H9 (cell line): ENCODE data around the gene SP140. TPM values are rescaled to one million over a fixed set of nuclear protein-coding genes. Genes with fewer than 3 reads are reported as not detected.

Experiments used
- DNase-seq: peaks from one replicate; pipeline ENCODE4 v3.0.0-alpha.2; 2017
- H2AFZ ChIP-seq: one replicate; pipeline ENCODE4 v1.6.1; 2013; ENCODE audit warnings: mild to moderate bottlenecking, low read length, control low read depth, moderate library complexity
- H2AK5ac ChIP-seq: 2 replicates; pipeline ENCODE4 v1.6.1; 2013; ENCODE audit warnings: low read length, control low read depth, mixed read lengths; ENCODE audit not compliant: insufficient read length
- H2BK120ac ChIP-seq: one replicate; pipeline ENCODE4 v1.6.1; 2013; ENCODE audit warnings: low read depth, mild to moderate bottlenecking, low read length, control low read depth, inconsistent platforms; ENCODE audit not compliant: poor library complexity, severe bottlenecking
- H2BK12ac ChIP-seq: 2 replicates; pipeline ENCODE4 v1.6.1; 2013; ENCODE audit warnings: low read length, control low read depth, mixed read lengths, low read depth; ENCODE audit not compliant: insufficient read length
- H2BK15ac ChIP-seq: 2 replicates; pipeline ENCODE4 v1.6.1; 2013; ENCODE audit warnings: low read depth, low read length, control low read depth
- H2BK20ac ChIP-seq: one replicate; pipeline ENCODE4 v1.6.1; 2013; ENCODE audit warnings: low read depth, mild to moderate bottlenecking, low read length, control low read depth, inconsistent platforms; ENCODE audit not compliant: poor library complexity, severe bottlenecking
- H2BK5ac ChIP-seq: 2 replicates; pipeline ENCODE4 v1.6.1; 2013; ENCODE audit warnings: low read length, control low read depth, mixed read lengths; ENCODE audit not compliant: insufficient read length
- H3K14ac ChIP-seq: 2 replicates; pipeline ENCODE4 v1.6.1; 2013; ENCODE audit warnings: low read length, control low read depth; ENCODE audit not compliant: insufficient read depth
- H3K18ac ChIP-seq: 2 replicates; pipeline ENCODE4 v1.6.1; 2013; ENCODE audit warnings: low read depth, mild to moderate bottlenecking, mixed read lengths, low read length, control low read depth; ENCODE audit not compliant: insufficient read length
- H3K23ac ChIP-seq: 2 replicates; pipeline ENCODE4 v1.6.1; 2013; ENCODE audit warnings: low read length, control low read depth, mixed read lengths, low read depth; ENCODE audit not compliant: insufficient read length
- H3K23me2 ChIP-seq: 2 replicates; pipeline ENCODE4 v1.6.1; 2013; ENCODE audit warnings: low read depth, mild to moderate bottlenecking, mixed read lengths, low read length, control low read depth; ENCODE audit not compliant: insufficient read length, poor library complexity, severe bottlenecking
- H3K27ac ChIP-seq: 2 replicates; pipeline ENCODE4 v1.5.1; 2013; ENCODE audit warnings: low read length, control low read depth, mixed read lengths, low read depth; ENCODE audit not compliant: insufficient read length
- H3K27me3 ChIP-seq: 2 replicates; pipeline ENCODE4 v1.6.1; 2013; ENCODE audit warnings: low read length, control low read depth, inconsistent platforms; ENCODE audit not compliant: insufficient read depth
- H3K4ac ChIP-seq: 2 replicates; pipeline ENCODE4 v1.6.1; 2013; ENCODE audit warnings: low read depth, mild to moderate bottlenecking, control low read depth, inconsistent platforms, low read length, moderate library complexity
- H3K4me1 ChIP-seq: 2 replicates; pipeline ENCODE4 v1.6.1; 2013; ENCODE audit warnings: low read length, control low read depth, inconsistent platforms; ENCODE audit not compliant: insufficient read depth
- H3K4me2 ChIP-seq: 2 replicates; pipeline ENCODE4 v1.6.1; 2013; ENCODE audit warnings: low read length, control low read depth, mixed read lengths; ENCODE audit not compliant: insufficient read length, insufficient read depth
- H3K56ac ChIP-seq: 2 replicates; pipeline ENCODE4 v1.6.1; 2013; ENCODE audit warnings: low read depth, mild to moderate bottlenecking, mixed read lengths, low read length, control low read depth; ENCODE audit not compliant: insufficient read length
- H3K79me1 ChIP-seq: 2 replicates; pipeline ENCODE4 v1.6.1; 2013; ENCODE audit warnings: low read depth, mild to moderate bottlenecking, moderate library complexity, low read length, control low read depth, inconsistent platforms; ENCODE audit not compliant: insufficient read depth, poor library complexity, severe bottlenecking
- H3K79me2 ChIP-seq: 2 replicates; pipeline ENCODE4 v1.6.1; 2013; ENCODE audit warnings: low read length, control low read depth, inconsistent platforms; ENCODE audit not compliant: insufficient read depth
- H3K9ac ChIP-seq: 2 replicates; pipeline ENCODE4 v1.6.1; 2013; ENCODE audit warnings: low read length, control low read depth, mixed read lengths; ENCODE audit not compliant: insufficient read length; ENCODE audit errors: extremely low read depth
- H3K9me3 ChIP-seq: one replicate; pipeline ENCODE4 v1.6.1; 2013; ENCODE audit warnings: low read depth, low read length, inconsistent platforms; ENCODE audit not compliant: control insufficient read depth
- H3T11ph ChIP-seq: one replicate; pipeline ENCODE4 v1.6.1; 2013; ENCODE audit warnings: mild to moderate bottlenecking, low read length, control low read depth, inconsistent platforms
- H4K20me1 ChIP-seq: one replicate; pipeline ENCODE4 v1.6.1; 2013; ENCODE audit not compliant: control insufficient read depth, insufficient read length, insufficient read depth
- H4K5ac ChIP-seq: 2 replicates; pipeline ENCODE4 v1.6.1; 2013; ENCODE audit warnings: low read depth, mild to moderate bottlenecking, mixed read lengths, low read length, control low read depth; ENCODE audit not compliant: insufficient read length
- H4K8ac ChIP-seq: replicated peaks from 2 replicates; pipeline ENCODE4 v1.6.1; 2013; ENCODE audit warnings: low read length, control low read depth, mixed read lengths, low read depth; ENCODE audit not compliant: insufficient read length
- H4K91ac ChIP-seq: 2 replicates; pipeline ENCODE4 v1.6.1; 2013; ENCODE audit warnings: low read depth, mild to moderate bottlenecking, moderate library complexity, mixed read lengths, low read length, control low read depth; ENCODE audit not compliant: insufficient read length
- H3K27ac Mint-ChIP-seq, 3 experiments: 2 replicates in 2 of 3; 3 replicates in 1 of 3; pipeline ENCODE4 v1.8.0; 2020 to 2021; ENCODE audit warnings: mixed read lengths in 3 of 3, mild to moderate bottlenecking in 1 of 3, moderate library complexity in 1 of 3
- H3K27me3 Mint-ChIP-seq: 2 replicates; pipeline ENCODE4 v1.8.0; 2021; ENCODE audit warnings: low read depth, mild to moderate bottlenecking, moderate library complexity, mixed read lengths
- H3K36me3 Mint-ChIP-seq, 3 experiments: 2 replicates in 2 of 3; 3 replicates in 1 of 3; pipeline ENCODE4 v1.8.0; 2020 to 2021; ENCODE audit warnings: low read depth in 3 of 3, mixed read lengths in 3 of 3; ENCODE audit not compliant: insufficient read depth in 1 of 3
- H3K4me1 Mint-ChIP-seq, 2 experiments: 2 replicates each; pipeline ENCODE4 v1.8.0; 2020; ENCODE audit warnings: mixed read lengths in 2 of 2
- H3K4me3 Mint-ChIP-seq, 2 experiments: 2 replicates in 1 of 2; 3 replicates in 1 of 2; pipeline ENCODE4 v1.8.0; 2020 to 2021; ENCODE audit warnings: mild to moderate bottlenecking in 2 of 2, mixed read lengths in 2 of 2, moderate library complexity in 1 of 2
- H3K9me3 Mint-ChIP-seq, 2 experiments: 2 replicates in 1 of 2; 3 replicates in 1 of 2; pipeline ENCODE4 v1.8.0; 2020; ENCODE audit warnings: mild to moderate bottlenecking in 2 of 2, mixed read lengths in 2 of 2, moderate library complexity in 1 of 2
- CTCF ChIP-seq: fragments of 200-600 bp; sonication (generic); conservative IDR thresholded peaks from 3 replicates; pipeline ENCODE4 v1.8.0; 2021; ENCODE audit warnings: antibody characterized with exemption, mild to moderate bottlenecking
- WGBS: extraction: QIAGEN DNeasy Blood & Tissue Kit; methylation state at CpG from one replicate; pipeline ENCODE4 v1.1.7; 2013; ENCODE audit warnings: missing lambda C conversion rate, low lambda C conversion rate, mixed read lengths; ENCODE audit not compliant: insufficient read length; ENCODE audit errors: extremely low coverage; 5-methylcytosine and 5-hydroxymethylcytosine counted together
- total RNA-seq: library from RNA; stranded (reverse); gene quantifications from 2 replicates; pipeline ENCODE4 v1.2.1, GENCODE V29; 2021

The SP140 gene
- total RNA-seq, 1 experiment from 2014 or later, result 0.31 TPM

- Histone ChIP-seq H3K18ac (no peak overlapping the region), H3T11ph (no peak overlapping the region), H3K9ac (no peak overlapping the region), H2AFZ (no peak overlapping the region), H4K5ac (no peak overlapping the region), H4K20me1 (no peaks in the 10 kb centered on the region), H3K79me1 (no peaks in the 10 kb centered on the region), H2AK5ac (no peak overlapping the region), H3K56ac (no peak overlapping the region), H2BK5ac (no peak overlapping the region), H2BK15ac (no peak overlapping the region), H3K27ac (no peak overlapping the region), H4K91ac (no peak overlapping the region), H3K23me2 (no peaks in the 10 kb centered on the region), H2BK120ac (no peak overlapping the region), H3K4me2 (no peak overlapping the region), H3K79me2 (no peaks in the 10 kb centered on the region), H3K4me1 (no peaks in the 10 kb centered on the region), H3K9me3 (peaks cover 3% of the 10 kb centered on the region), H3K4ac (no peak overlapping the region), H3K27me3 (no peaks in the 10 kb centered on the region), H3K14ac (0 out of 2 replicates have a peak overlapping the region, but pooled peaks have one; percentile 19), H4K8ac (no peak overlapping the region), H2BK12ac (no peak overlapping the region), H3K23ac (no peak overlapping the region), H2BK20ac (no peak overlapping the region)
- Mint-ChIP-seq H3K4me3 (no peak overlapping the region), H3K27ac (no peak overlapping the region), H3K4me1 (peaks cover 2 to 5% of the 10 kb centered on the region in 2 experiments; a peak in 1 of 4 replicates), H3K9me3 (peaks cover 9 to 12% of the 10 kb centered on the region in 2 experiments), H3K27me3 (no peaks in the 10 kb centered on the region), H3K36me3 (peaks cover 2 to 5% (median 4%) of the 10 kb centered on the region in 3 experiments; a peak in 6 of 7 replicates)
- WGBS, result no CpG with 5 or more reads among the region's 3 CpGs
- no peak for TF ChIP-seq CTCF
- no peak for DNase-seq
These were observed 91.8 kb downstream of the SP140 start for GRCh38 chr2:230317366-230317765.
